Ovary (tissue), 3 donors: Measurements from ENCODE around the gene NLRP3.

ENCODE experiments used
- EP300 ChIP-seq: sonication (generic); formaldehyde crosslinking; IDR thresholded peaks from one replicate; pipeline ENCODE4 v1.6.1; 2017; ENCODE audit warnings: antibody characterized with exemption
- POLR2A ChIP-seq: fragments of 450-650 bp; IDR thresholded peaks from one replicate; pipeline ENCODE4 v1.6.1; 2017; ENCODE audit warnings: antibody characterized with exemption, mild to moderate bottlenecking, moderate library complexity
- TF ChIP-seq, protein P1 (sequence below), 3 donors: fragments of 450-650 bp in 2 of 3; fragments of 200-600 bp in 1 of 3; IDR thresholded peaks; one replicate each; pipeline versions ENCODE4 v1.5.1 to v1.8.0; 2016 to 2022; ENCODE audit warnings: antibody characterized with exemption in 3 of 3, mild to moderate bottlenecking in 1 of 3
- donor health status: DM: no; HTN: no; CAD: no.

DNA sequence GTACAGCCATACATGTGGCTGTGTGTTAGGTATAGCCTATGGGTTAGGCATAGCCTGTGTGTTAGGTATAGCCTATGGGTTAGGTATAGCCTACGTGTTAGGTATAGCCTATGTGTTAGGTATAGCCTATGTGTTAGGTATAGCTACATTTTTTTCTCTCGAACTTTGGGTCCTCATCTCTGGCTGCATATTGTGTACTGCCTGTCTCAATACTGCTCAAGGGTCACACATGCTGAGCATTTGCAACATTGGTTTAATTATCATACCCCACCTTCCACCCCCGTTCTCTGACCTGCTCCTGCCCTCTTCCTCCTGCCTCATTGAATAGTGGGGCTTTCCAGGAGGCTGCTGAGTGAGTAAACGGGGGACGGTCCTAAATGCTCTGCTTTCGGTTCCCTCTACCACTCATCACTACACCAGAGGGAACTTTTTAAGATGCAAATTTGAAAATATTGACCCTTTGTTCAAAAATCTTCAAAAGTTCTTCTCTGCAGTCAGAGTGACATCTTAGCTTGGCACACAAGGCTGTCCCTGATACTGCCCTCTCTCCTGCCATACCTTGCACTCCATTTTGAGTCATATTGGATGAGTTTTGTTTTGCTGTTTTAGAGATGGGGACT, 24.1 kb downstream of the NLRP3 start:
- TF ChIP-seq, protein P1, sequence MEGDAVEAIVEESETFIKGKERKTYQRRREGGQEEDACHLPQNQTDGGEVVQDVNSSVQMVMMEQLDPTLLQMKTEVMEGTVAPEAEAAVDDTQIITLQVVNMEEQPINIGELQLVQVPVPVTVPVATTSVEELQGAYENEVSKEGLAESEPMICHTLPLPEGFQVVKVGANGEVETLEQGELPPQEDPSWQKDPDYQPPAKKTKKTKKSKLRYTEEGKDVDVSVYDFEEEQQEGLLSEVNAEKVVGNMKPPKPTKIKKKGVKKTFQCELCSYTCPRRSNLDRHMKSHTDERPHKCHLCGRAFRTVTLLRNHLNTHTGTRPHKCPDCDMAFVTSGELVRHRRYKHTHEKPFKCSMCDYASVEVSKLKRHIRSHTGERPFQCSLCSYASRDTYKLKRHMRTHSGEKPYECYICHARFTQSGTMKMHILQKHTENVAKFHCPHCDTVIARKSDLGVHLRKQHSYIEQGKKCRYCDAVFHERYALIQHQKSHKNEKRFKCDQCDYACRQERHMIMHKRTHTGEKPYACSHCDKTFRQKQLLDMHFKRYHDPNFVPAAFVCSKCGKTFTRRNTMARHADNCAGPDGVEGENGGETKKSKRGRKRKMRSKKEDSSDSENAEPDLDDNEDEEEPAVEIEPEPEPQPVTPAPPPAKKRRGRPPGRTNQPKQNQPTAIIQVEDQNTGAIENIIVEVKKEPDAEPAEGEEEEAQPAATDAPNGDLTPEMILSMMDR (IDR thresholded peaks at IDR 0.05) = no peak
- TF ChIP-seq POLR2A (no peak), EP300 (no peak)
